IgD-negative memory B cell (primary cell): ENCODE results near the gene SCN4A. TPM values are rescaled to one million over a fixed set of nuclear protein-coding genes. Genes with fewer than 3 reads are reported as not detected.
A peak's percentile ranks its signal among the peaks of the same experiment; 100 is the strongest.

Experiments
- H3K27ac Mint-ChIP-seq, 3 donors: one replicate each; pipeline ENCODE4 v1.8.0; 2020 to 2022; ENCODE audit warnings: mild to moderate bottlenecking in 3 of 3, mixed read lengths in 3 of 3, moderate library complexity in 1 of 3
- H3K27me3 Mint-ChIP-seq: one replicate; pipeline ENCODE4 v1.8.0; 2021; ENCODE audit warnings: mixed read lengths
- H3K36me3 Mint-ChIP-seq: one replicate; pipeline ENCODE4 v1.8.0; 2020; ENCODE audit warnings: mild to moderate bottlenecking, mixed read lengths
- H3K4me1 Mint-ChIP-seq, 3 donors: one replicate each; pipeline ENCODE4 v1.8.0; 2020 to 2022; ENCODE audit warnings: mixed read lengths in 3 of 3, mild to moderate bottlenecking in 1 of 3
- H3K4me3 Mint-ChIP-seq, 4 donors: one replicate each; pipeline ENCODE4 v1.8.0; 2020 to 2022; ENCODE audit warnings: mild to moderate bottlenecking in 4 of 4, mixed read lengths in 4 of 4, moderate library complexity in 3 of 4
- H3K9me3 Mint-ChIP-seq, 3 donors: one replicate each; pipeline ENCODE4 v1.8.0; 2020 to 2021; ENCODE audit warnings: mixed read lengths in 3 of 3, mild to moderate bottlenecking in 1 of 3
- polyA plus RNA-seq: library from polyadenylated mRNA; unstranded; fragments of 300-500 nt; fragmentation: Illumina TruSeq; gene quantifications from one replicate; pipeline ENCODE4 v1.2.3, GENCODE V29; 2021

The SCN4A gene
- polyA plus RNA-seq, 1 donor from 2014 or later = 0.10 TPM

DNA sequence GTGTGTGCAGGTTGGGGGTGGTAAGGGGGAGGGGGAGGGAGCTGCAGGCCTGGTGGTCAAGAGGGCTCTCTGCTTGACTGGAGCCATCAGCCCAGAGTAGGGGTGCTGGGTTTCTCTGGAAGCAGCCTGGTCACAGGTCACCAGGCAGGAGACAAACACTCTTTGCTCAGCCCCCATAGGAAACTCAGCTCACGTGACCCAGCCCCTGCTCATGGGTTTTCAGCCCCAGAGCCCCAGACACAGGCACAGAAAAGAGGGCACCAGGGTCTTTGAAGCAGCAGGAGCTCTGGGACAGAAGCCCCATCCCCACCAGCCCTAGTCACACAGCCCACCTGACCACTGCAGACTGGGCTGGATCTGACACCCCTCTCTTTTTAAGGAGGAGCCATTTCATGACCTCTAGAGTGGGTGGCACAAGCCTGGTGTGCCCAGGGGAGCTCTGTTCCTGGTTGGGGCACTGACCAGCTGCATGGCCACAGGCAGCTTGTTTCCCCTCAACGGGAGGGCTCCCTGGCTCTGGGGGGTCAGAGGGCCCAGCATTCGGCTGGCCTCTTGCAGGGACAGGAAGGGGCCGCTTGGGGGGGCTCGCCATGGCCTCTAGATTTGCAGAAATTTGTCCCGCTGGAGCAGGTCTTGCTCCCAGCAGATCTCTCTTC, 26.8 kb downstream of the SCN4A start:
- peak overlapping the region; percentile 16 to 89 (median 80) for H3K4me3 Mint-ChIP-seq
- H3K36me3 Mint-ChIP-seq = peaks cover 4% of the 10 kb centered on the region
- peak overlapping the region; percentile 79 to 94 (median 91) for H3K27ac Mint-ChIP-seq
- no peaks in the 10 kb centered on the region for H3K9me3 Mint-ChIP-seq
- peaks cover 6 to 16% (median 15%) of the 10 kb centered on the region in 3 donors for H3K4me1 Mint-ChIP-seq
- no peaks in the 10 kb centered on the region for H3K27me3 Mint-ChIP-seq

DNA sequence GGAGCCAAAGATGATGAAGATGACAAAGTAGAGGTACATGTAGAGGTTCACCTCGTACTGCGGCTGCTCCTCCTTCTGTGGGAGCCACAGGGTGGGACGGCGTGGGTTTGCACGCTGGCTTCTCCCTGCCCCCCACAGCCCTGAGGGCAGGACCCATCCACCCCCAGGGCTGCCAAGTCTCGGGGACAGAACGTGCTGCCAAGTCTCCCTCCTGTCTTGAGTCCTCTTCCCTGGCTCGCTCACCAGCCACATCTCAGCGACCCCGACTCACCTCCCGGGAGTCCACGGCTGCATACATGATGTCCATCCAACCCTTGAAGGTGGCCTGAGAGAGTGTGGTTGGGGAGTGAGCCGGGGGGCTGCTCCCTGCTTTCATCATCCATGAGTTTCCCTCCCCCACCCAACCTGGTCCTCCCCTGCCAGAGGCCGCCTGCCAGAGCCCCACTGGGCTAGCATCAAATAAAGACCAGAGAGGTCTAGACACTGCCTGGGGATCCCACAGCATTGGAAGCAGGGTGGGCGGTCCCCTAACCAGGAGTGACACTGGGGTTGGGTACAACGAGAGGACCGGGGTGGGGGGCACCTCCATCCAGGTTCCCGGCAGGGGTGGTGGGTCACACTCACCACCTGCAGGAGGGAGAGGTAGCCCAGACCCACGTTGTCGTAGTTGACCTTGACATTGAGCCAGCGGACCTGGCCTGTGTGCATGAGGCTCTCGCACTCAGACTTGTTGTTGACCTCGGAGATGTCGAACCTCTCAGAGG, 27.8 kb downstream of the SCN4A start:
- Mint-ChIP-seq H3K27me3 (no peaks in the 10 kb centered on the region), H3K36me3 (peaks cover 4% of the 10 kb centered on the region), H3K4me1 (peaks cover 4 to 14% (median 13%) of the 10 kb centered on the region in 3 donors), H3K9me3 (no peaks in the 10 kb centered on the region), H3K4me3 (peak overlapping the region; percentile 16 to 89 (median 76)), H3K27ac (peak overlapping the region; percentile 79 to 94 (median 91))

DNA sequence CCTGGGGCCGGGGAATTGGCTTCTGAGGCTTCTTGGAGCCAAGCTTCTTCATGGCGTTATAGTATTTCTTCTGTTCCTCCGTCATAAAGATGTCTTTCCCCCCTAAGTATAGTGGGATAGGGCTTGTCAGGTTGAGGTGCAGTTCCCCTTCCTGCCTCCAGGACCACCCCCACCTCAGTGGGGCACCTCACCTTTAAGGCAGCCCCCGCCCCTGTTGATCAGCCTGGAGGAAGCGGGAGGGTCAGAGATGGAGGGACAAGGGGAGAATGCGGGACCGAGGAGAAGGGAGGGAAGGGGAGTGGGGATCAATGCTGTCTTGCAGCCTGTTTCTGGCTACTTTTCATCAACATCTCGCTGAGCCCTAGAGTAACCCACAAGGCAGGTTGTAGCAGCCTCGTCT, 29.0 kb downstream of the SCN4A start:
- Mint-ChIP-seq H3K4me3 (no peak overlapping the region), H3K9me3 (no peaks in the 10 kb centered on the region), H3K4me1 (peaks cover 4 to 24% (median 19%) of the 10 kb centered on the region in 3 donors), H3K36me3 (peaks cover 4% of the 10 kb centered on the region), H3K27ac (peak overlapping the region in 1 of 3 donors; percentile 12), H3K27me3 (no peaks in the 10 kb centered on the region)

DNA sequence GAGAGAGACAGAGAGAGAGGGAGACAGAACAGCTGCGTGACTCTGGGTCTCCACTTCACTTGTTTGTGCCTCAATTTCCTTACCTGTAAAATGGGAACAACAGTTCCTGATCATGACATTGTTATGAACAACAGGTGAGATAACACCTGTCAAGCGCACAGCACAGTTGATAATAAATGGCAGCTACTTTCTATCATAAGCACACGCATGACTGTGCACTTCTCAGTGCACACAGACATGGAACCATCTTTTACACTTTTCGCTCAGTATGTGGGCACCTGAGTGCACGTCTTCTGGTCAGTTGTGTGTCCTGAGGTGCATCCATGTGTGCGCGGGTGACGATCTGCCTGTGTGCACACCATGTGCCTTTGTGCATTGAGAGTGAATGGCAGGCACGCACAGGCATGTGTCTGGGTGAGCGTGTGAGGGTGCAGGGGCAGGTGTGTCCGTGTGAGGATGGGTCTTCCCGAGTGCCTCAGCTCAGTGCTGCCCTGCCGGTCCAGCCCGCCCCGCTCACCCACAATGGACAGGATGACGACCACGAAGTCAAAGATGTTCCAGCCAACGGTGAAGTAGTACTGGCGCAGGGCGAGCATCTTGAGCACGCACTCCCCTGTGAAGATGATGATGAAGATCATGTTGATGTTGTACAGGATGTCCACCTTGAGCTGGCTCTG, 30.3 kb downstream of the SCN4A start:
- Mint-ChIP-seq H3K4me1 (peaks cover 12 to 29% (median 26%) of the 10 kb centered on the region in 3 donors), H3K4me3 (no peak overlapping the region), H3K9me3 (no peaks in the 10 kb centered on the region), H3K27me3 (no peaks in the 10 kb centered on the region), H3K36me3 (peaks cover 4% of the 10 kb centered on the region), H3K27ac (peak overlapping the region in 1 of 3 donors; percentile 15)

DNA sequence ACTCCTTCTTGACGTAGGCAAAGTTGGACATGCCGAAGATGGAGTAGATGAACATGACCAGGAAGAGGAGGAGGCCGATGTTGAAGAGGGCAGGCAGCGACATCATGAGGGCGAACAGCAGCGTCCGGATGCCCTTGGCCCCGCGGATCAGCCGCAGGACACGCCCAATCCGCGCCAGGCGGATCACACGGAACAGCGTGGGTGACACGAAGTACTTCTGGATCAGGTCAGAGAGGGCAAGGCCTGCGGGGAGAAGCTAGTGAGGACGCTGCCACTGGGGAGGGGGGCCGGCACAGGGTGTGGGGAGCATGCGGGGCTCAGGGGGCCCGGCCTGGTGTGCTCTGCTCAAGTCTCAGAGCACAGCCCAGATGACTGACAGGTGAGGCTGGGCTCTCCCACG, 31.0 kb downstream of the SCN4A start:
- no peak overlapping the region for H3K4me3 Mint-ChIP-seq
- H3K27me3 Mint-ChIP-seq = no peaks in the 10 kb centered on the region
- no peaks in the 10 kb centered on the region for H3K9me3 Mint-ChIP-seq
- peaks cover 15 to 29% (median 27%) of the 10 kb centered on the region in 3 donors for H3K4me1 Mint-ChIP-seq
- peaks cover 4% of the 10 kb centered on the region for H3K36me3 Mint-ChIP-seq
- H3K27ac Mint-ChIP-seq = no peak overlapping the region

DNA sequence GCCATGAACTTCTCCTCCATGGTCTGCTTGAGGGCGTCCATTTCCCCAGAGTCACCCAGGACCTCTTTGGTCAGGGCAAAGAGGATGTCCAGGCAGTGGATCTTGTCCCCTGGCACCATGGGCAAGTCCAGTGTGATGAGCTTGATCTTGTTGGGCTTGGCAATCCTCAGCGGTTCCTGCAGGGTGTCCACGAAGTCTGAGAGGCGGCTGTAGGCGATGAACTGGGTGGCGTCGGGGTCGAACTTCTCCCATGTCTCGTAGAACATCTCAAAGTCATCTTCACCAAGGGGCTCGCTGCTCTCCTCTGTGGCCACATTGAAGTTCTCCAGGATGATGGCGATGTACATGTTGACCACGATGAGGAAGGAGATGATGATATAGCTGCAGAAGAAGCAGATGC, 31.6 kb downstream of the SCN4A start:
- peak overlapping the region in 1 of 3 donors; percentile 2 for H3K27ac Mint-ChIP-seq
- peaks cover 0 to 2% (median 0%) of the 10 kb centered on the region in 3 donors for H3K9me3 Mint-ChIP-seq
- H3K4me1 Mint-ChIP-seq = peaks cover 17 to 29% (median 25%) of the 10 kb centered on the region in 3 donors
- H3K36me3 Mint-ChIP-seq = peaks cover 4% of the 10 kb centered on the region
- no peaks in the 10 kb centered on the region for H3K27me3 Mint-ChIP-seq
- no peak overlapping the region for H3K4me3 Mint-ChIP-seq

DNA sequence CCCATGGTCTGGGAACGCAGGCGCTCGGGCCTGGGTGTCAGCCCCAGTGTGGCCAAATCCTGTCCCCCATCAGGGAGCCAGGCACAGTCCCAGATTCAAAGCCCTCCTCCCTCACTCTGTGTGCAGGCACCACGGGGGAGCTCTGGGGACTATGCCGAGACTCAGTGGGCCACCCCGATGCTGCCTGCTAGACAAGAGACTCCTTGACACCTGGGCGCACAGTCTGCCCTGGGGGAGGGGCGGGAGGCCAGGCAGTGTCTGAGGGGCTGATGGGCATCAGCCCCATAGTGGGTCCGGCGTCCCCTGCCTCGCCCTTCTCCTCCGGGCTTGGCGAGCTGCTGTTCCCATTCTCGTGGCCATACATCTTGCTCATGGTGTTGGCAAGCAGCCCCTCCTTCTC, 32.1 kb downstream of the SCN4A start:
- Mint-ChIP-seq H3K27ac (no peak overlapping the region), H3K36me3 (peaks cover 4% of the 10 kb centered on the region), H3K4me3 (peak overlapping the region in 1 of 4 donors; percentile 60), H3K4me1 (peaks cover 23 to 32% (median 29%) of the 10 kb centered on the region in 3 donors), H3K9me3 (peaks cover 0 to 2% (median 0%) of the 10 kb centered on the region in 3 donors), H3K27me3 (no peaks in the 10 kb centered on the region)

DNA sequence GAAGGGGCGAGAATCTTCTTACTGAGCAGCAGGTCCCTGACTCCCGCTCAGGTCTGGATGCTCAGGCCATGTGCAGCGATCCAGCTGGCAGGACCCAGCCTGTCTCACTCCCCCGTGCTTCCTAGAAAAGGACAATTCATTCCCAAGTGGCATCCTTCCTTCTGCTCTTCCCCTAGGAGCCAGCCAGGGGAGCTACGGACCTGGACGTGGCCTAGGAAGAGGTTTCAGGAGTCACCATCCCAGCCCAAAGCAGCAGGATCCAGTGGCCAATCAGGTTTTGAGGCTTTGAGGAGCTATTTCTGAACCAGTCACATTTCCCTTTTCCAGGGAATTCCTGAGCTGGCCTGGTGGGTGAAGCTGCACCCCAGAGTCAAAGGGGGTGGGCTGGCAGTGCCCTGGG, 32.8 kb downstream of the SCN4A start:
- H3K27me3 Mint-ChIP-seq = no peaks in the 10 kb centered on the region
- no peak overlapping the region for H3K4me3 Mint-ChIP-seq
- H3K4me1 Mint-ChIP-seq = peaks cover 27 to 30% (median 30%) of the 10 kb centered on the region in 3 donors
- peak overlapping the region in 1 of 3 donors; percentile 65 for H3K27ac Mint-ChIP-seq
- H3K9me3 Mint-ChIP-seq = peaks cover 0 to 2% (median 0%) of the 10 kb centered on the region in 3 donors
- H3K36me3 Mint-ChIP-seq = peaks cover 4% of the 10 kb centered on the region

DNA sequence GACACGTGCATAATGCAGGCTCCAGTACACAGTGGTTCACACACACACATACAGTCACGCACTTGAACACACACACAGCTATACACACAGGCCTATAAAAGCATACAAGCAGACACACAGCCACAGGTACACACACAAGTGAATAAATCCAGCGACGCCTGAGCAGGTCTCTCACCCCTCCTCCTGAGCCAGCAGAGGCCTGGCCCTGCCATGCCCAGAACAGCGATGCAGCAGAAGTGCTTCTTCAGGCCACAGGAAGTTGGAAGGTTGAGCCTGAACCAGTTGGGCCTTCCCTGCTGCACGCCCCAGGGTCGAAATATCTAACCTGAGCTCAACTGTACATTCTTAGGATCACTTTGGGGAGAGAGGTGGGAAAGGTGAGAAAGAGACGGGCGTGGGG, 33.3 kb downstream of the SCN4A start:
- Mint-ChIP-seq H3K36me3 (peaks cover 4% of the 10 kb centered on the region), H3K4me1 (peaks cover 27 to 31% (median 31%) of the 10 kb centered on the region in 3 donors), H3K27ac (peak overlapping the region in 1 of 3 donors; percentile 65), H3K27me3 (no peaks in the 10 kb centered on the region), H3K9me3 (peaks cover 0 to 2% (median 0%) of the 10 kb centered on the region in 3 donors), H3K4me3 (peak overlapping the region in 1 of 4 donors; percentile 65)

DNA sequence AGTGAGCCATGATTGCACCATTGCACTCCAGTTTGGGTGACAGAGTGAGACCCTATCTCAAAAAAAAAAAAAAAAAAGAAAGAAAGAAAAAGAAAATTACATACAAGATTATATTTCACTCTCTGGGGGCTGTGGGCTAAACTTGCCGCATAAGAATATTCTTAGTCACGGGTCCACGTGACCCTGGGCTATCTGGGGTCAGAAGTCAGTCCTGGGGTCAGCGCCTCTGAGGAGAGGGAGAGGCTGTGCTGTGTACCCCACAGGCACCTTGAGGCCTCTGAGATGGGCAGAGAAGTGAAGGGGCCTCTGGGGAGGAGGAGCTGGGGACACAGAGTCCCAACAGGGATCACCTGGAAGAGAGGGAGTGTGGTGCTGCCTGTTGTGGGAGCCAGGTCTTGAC, 34.8 kb downstream of the SCN4A start:
- H3K27ac Mint-ChIP-seq = peak overlapping the region in 1 of 3 donors; percentile 71
- H3K4me1 Mint-ChIP-seq = peaks cover 37 to 39% (median 37%) of the 10 kb centered on the region in 3 donors
- H3K27me3 Mint-ChIP-seq = no peaks in the 10 kb centered on the region
- H3K9me3 Mint-ChIP-seq = peaks cover 0 to 2% (median 0%) of the 10 kb centered on the region in 3 donors
- H3K4me3 Mint-ChIP-seq = peak overlapping the region in 1 of 4 donors; percentile 23
- peaks cover 4% of the 10 kb centered on the region for H3K36me3 Mint-ChIP-seq

DNA sequence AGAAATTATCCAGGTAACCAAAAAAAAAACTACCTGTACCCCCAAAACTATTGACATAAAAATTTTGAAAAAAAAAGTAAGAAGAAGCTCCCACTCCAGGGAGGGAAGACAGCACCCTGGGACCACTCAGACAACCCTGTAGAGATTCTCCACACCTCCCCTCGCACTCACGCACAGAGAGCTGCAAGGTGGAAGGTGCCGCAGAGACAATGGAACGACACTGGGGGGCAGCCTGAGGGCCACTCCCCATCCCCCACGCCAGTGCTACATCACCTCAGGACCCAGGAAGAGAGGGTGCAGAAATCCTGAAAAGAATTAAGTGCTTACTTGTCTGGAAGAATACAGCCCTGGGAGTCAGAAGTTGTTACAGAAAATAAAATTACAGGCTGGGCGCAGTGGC, 35.4 kb downstream of the SCN4A start:
- Mint-ChIP-seq H3K27me3 (no peaks in the 10 kb centered on the region), H3K9me3 (peaks cover 0 to 2% (median 0%) of the 10 kb centered on the region in 3 donors), H3K36me3 (peaks cover 4% of the 10 kb centered on the region), H3K4me3 (peak overlapping the region in 1 of 4 donors; percentile 49), H3K27ac (peak overlapping the region in 1 of 3 donors; percentile 57), H3K4me1 (peaks cover 42 to 43% (median 42%) of the 10 kb centered on the region in 3 donors)

DNA sequence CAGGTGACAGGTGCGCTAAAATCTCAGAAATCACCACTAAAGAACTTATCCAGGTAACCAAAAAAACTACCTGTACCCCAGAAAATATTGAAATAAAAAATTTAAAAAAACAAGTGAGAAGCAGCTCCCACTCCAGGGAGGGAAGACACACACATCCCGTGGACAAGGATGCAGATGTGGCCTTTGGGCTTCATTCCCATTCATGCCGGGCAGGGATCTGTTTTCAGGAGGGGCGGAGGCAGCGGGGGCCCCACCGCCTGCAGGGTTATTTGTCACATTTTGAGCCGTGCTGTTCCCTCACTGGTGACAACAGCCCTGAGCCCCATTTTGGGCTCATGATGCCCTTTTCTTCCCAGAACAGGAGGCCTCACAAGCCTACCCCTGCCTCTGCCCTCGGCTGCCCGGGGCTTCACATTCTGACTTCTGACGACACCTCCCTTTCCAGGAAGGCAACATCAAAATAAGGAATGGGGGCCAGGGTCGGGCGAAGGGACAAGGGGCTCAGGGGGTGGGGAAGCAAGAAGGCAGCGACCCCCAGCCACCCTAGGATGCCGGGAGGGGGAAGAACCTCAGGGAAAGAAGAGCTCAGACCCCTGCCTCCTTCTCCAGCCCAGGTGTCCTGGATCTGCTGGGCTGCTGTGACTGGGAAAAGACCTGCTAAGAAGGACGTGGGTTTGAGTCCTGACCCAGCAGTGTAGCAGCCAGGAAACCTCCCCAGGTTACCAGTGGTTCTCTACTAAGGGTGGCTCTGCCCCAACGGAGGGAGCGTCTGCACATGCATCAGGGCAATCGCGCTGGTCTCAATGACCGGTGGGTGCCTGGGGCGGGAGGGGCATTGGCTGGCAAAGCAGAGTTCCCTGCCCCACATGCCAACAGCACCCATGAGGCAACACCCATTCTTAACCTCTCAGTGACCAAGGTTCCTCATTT, 38.3 kb downstream of the SCN4A start:
- H3K27me3 Mint-ChIP-seq = no peaks in the 10 kb centered on the region
- H3K36me3 Mint-ChIP-seq = peaks cover 13% of the 10 kb centered on the region
- peaks cover 0 to 2% (median 0%) of the 10 kb centered on the region in 3 donors for H3K9me3 Mint-ChIP-seq
- peak overlapping the region in 2 of 3 donors; percentile 31 to 97 for H3K27ac Mint-ChIP-seq
- peaks cover 42 to 43% (median 42%) of the 10 kb centered on the region in 3 donors for H3K4me1 Mint-ChIP-seq
- peak overlapping the region; percentile 62 to 90 (median 87) for H3K4me3 Mint-ChIP-seq

DNA sequence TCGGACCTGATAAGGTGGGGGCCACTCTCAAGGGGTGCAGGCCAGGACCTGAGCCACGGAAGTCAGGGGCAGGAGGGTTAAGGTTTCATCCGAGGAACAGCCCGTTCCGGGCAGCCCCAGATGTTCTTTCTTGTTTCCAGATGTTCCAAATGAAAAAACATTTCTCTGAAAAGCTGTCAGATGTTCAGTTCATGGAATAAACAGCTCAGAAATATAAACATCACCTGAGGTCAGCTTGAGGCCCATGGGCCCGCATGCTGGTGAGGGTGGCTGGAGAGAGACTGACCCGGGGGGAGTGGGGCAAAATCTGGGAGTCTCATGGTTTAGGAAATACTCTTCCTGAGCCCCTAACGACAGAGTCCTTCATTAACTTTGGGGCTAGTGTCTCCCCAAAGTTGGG, 39.1 kb downstream of the SCN4A start:
- no peaks in the 10 kb centered on the region for H3K27me3 Mint-ChIP-seq
- H3K4me3 Mint-ChIP-seq = peak overlapping the region in 3 of 4 donors; percentile 8 to 99 (median 88)
- H3K27ac Mint-ChIP-seq = peak overlapping the region in 2 of 3 donors; percentile 97 to 99
- peaks cover 36 to 41% (median 40%) of the 10 kb centered on the region in 3 donors for H3K4me1 Mint-ChIP-seq
- peaks cover 0 to 2% (median 0%) of the 10 kb centered on the region in 3 donors for H3K9me3 Mint-ChIP-seq
- H3K36me3 Mint-ChIP-seq = peaks cover 13% of the 10 kb centered on the region

DNA sequence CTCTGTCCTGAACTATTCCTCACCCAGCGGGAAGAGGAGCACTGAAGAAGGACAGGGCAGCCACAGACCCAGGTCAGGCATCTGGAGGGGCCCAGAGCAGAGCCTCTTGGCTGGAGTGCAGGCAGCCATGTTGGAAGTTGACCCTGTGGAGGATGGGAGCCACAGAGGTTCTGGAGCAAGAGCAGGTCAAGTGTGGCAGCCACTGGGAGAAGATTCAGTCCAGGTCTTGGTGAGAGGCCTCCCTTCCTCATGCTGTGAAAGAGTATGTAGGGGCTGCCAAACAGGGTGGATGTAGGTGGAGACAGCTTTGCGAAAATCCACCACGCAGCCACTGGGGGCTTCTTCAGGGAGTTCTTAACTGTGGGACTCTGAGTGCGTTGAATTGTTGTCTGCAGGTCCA, 40.0 kb downstream of the SCN4A start:
- H3K27me3 Mint-ChIP-seq = no peaks in the 10 kb centered on the region
- H3K4me3 Mint-ChIP-seq = peak overlapping the region; percentile 88 to 99 (median 98)
- peaks cover 13% of the 10 kb centered on the region for H3K36me3 Mint-ChIP-seq
- H3K27ac Mint-ChIP-seq = peak overlapping the region; percentile 93 to 99 (median 97)
- peaks cover 34 to 39% (median 36%) of the 10 kb centered on the region in 3 donors for H3K4me1 Mint-ChIP-seq
- H3K9me3 Mint-ChIP-seq = peaks cover 0 to 2% (median 0%) of the 10 kb centered on the region in 3 donors
